Measurements from ENCODE around the gene HOMER1. TPM values are rescaled to one million over a fixed set of nuclear protein-coding genes. Genes with fewer than 3 reads are reported as not detected.

Gene HOMER1
- total RNA-seq, 1 experiment from 2014 or later = 7.4 TPM

Other genes starting within 250 kb of the HOMER1 start
- gene TENT2, start 98.3 kb upstream of the HOMER1 start, total RNA-seq (2014; rRNA removed) = 30.6 and 32.8 TPM in 2 replicates
- 0.06 TPM in 2 replicates for gene CMYA5, start 175.7 kb upstream of the HOMER1 start, total RNA-seq (2014; rRNA removed)